MCF 10A (cell line): Measurements from ENCODE around the gene FLT3. TPM values are rescaled to one million over a fixed set of nuclear protein-coding genes. Genes with fewer than 3 reads are reported as not detected.

Experiments used
- BruUV-seq: library from RNA; stranded (reverse); fragments of 400-500 nt; replicated peaks from 2 replicates; lab custom pipeline; 2021; lab: Mats Ljungman, UMichigan
- CTCF ChIA-PET: fragments of 300-600 bp; sonication (Branson Sonifier 250); formaldehyde crosslinking; extraction: SDS; loops from one replicate; lab custom pipeline; 2021; ENCODE audit warnings: antibody characterized with exemption, inconsistent platforms; lab: Yijun Ruan, JAX
- POLR2A ChIA-PET: fragments of 300-600, 350-650 bp; sonication (Branson Sonifier 250); formaldehyde crosslinking; extraction: SDS; loops from one replicate; lab custom pipeline; 2020; ENCODE audit warnings: antibody characterized with exemption, inconsistent platforms; lab: Yijun Ruan, JAX
- DNase-seq: peaks from one replicate; pipeline ENCODE4 v3.0.0-alpha.2; 2018; ENCODE audit not compliant: unreplicated experiment
- H3K27ac Mint-ChIP-seq: one replicate; pipeline ENCODE4 v1.8.0; 2022; ENCODE audit warnings: mild to moderate bottlenecking, low read depth, mixed read lengths; ENCODE audit not compliant: unreplicated experiment
- H3K27me3 Mint-ChIP-seq: one replicate; pipeline ENCODE4 v1.8.0; 2022; ENCODE audit warnings: mixed read lengths; ENCODE audit not compliant: insufficient read depth, unreplicated experiment
- H3K36me3 Mint-ChIP-seq: one replicate; pipeline ENCODE4 v1.8.0; 2022; ENCODE audit warnings: mild to moderate bottlenecking, moderate library complexity, mixed read lengths; ENCODE audit not compliant: insufficient read depth, unreplicated experiment
- H3K4me1 Mint-ChIP-seq: one replicate; pipeline ENCODE4 v1.8.0; 2022; ENCODE audit warnings: mixed read lengths; ENCODE audit not compliant: insufficient read depth, unreplicated experiment
- H3K4me3 Mint-ChIP-seq: one replicate; pipeline ENCODE4 v1.8.0; 2022; ENCODE audit warnings: mild to moderate bottlenecking, moderate library complexity, mixed read lengths; ENCODE audit not compliant: unreplicated experiment
- H3K9me3 Mint-ChIP-seq: one replicate; pipeline ENCODE4 v1.8.0; 2022; ENCODE audit warnings: mixed read lengths; ENCODE audit not compliant: unreplicated experiment
- CTCF ChIP-seq: fragments of 200-600 bp; IDR thresholded peaks from one replicate; pipeline ENCODE4 v1.8.0; 2022; ENCODE audit warnings: antibody characterized with exemption, mild to moderate bottlenecking; ENCODE audit not compliant: unreplicated experiment
- intact Hi-C: fragments of 100-400 bp; cut with micrococcal nuclease; formaldehyde crosslinking; loops from 2 replicates; pipeline ENCODE4 v1.14.1; 2022
- total RNA-seq: library from RNA; stranded (reverse); gene quantifications from 2 replicates; pipeline ENCODE4 v1.2.3, GENCODE V29; 2022

Gene FLT3
- total RNA-seq, 1 experiment from 2014 or later: not detected

GRCh38 chr13:27970382-27971235, 129.8 kb downstream of the FLT3 start:
- Mint-ChIP-seq H3K9me3 (no peaks in the 10 kb centered on the region), H3K27ac (no peak overlapping the region), H3K27me3 (peaks cover 59% of the 10 kb centered on the region), H3K4me3 (no peak overlapping the region), H3K36me3 (no peaks in the 10 kb centered on the region), H3K4me1 (no peaks in the 10 kb centered on the region)
- BruUV-seq: no TSS peak
- no peak for TF ChIP-seq CTCF
- DNase-seq: no peak
- ChIA-PET POLR2A (no interaction called here), CTCF (interaction anchor here (0.6 to 2.0 kb wide), 5 partner anchors 12 to 144 kb away, joined by 3 to 8 read pairs (median 6); no protein-coding TSS in a partner anchor)
- intact Hi-C loops: no loop called here

- BruUV-seq: no TSS peak
- no peak for TF ChIP-seq CTCF
- Mint-ChIP-seq H3K36me3 (no peaks in the 10 kb centered on the region), H3K9me3 (no peaks in the 10 kb centered on the region), H3K4me1 (no peaks in the 10 kb centered on the region), H3K27ac (no peak overlapping the region), H3K27me3 (peaks cover 51% of the 10 kb centered on the region), H3K4me3 (no peak overlapping the region)
- CTCF ChIA-PET: interaction anchor here (0.6 to 2.0 kb wide), 3 partner anchors 66 to 595 kb away, joined by 3 to 6 read pairs (median 3); no protein-coding TSS in a partner anchor
- POLR2A ChIA-PET: no interaction called here
- intact Hi-C loops: no loop called here
- no peak for DNase-seq
These were observed 130.5 kb downstream of the FLT3 start for GRCh38 chr13:27969866-27970229.

GRCh38 chr13:27969082-27969865, 131.1 kb downstream of the FLT3 start, which contains the start of gene CDX2:
CDX2 (minus strand) TSS chr13:27969315; CDS start chr13:27969006, 309 bp downstream.
- H3K27ac Mint-ChIP-seq: no peak within 1 kb of the TSS
- H3K4me3 Mint-ChIP-seq: peak within 1 kb of the TSS; percentile 61
- H3K4me1 Mint-ChIP-seq: no peaks in the 10 kb centered on the region
- BruUV-seq: no TSS peak
- ChIA-PET CTCF (interaction anchor here (0.5 to 2.0 kb wide), 5 partner anchors 15 to 628 kb away, joined by 3 to 6 read pairs (median 3); no protein-coding TSS in a partner anchor), POLR2A (interaction anchor here (0.6 kb wide), 1 partner anchor 348 kb away, joined by 3 read pairs; no protein-coding TSS in a partner anchor)
- H3K36me3 Mint-ChIP-seq: no peaks in the 10 kb centered on the region
- H3K9me3 Mint-ChIP-seq: no peaks in the 10 kb centered on the region
- H3K27me3 Mint-ChIP-seq: peaks cover 46% of the 10 kb centered on the region
- intact Hi-C loops: no loop called here
- no peak for DNase-seq
- no peak for TF ChIP-seq CTCF
